ENCODE measurements around the gene OPN4. TPM values are rescaled to one million over a fixed set of nuclear protein-coding genes. Genes with fewer than 3 reads are reported as not detected.

Gene OPN4
- total RNA-seq, 3 donors from 2014 or later = not detected

DNA sequence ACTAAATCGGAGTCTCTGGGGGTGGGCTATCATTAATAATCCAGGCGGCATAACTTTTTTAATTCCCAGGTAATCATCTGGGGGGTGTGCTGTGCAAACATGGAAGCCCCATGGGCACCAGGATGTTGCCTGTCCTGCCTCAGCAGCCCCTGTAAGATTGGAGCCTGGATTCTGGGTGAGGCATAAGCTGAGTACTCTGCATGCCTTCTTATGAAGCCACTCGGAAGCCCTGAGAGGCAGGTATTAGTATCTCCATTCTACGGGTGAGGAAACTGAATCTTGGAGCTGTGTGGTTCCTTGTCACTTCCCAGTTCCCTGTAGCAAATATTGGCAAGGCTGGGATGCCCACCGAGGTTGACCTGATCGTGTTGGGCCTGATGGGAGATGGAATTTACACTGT is 7.4 kb upstream of the OPN4 start:
- Histone ChIP-seq H3K4me3 (no peak overlapping the region), H3K4me1 (no peaks in the 10 kb centered on the region), H3K27ac (no peak overlapping the region), H3K36me3 (no peaks in the 10 kb centered on the region), H3K9me3 (no peaks in the 10 kb centered on the region), H3K27me3 (no peaks in the 10 kb centered on the region)
- no peak for DNase-seq (ENCODE audit: low spot score in 2 of 2)
- intact Hi-C loops (cut with DNase I; ENCODE audit: low total_unique reads) = no loop called here
- no peak for TF ChIP-seq POLR2A (IDR thresholded peaks at IDR 0.05)
- TF ChIP-seq POLR2AphosphoS5 (IDR thresholded peaks at IDR 0.05) = no peak
- TF ChIP-seq, protein P1, sequence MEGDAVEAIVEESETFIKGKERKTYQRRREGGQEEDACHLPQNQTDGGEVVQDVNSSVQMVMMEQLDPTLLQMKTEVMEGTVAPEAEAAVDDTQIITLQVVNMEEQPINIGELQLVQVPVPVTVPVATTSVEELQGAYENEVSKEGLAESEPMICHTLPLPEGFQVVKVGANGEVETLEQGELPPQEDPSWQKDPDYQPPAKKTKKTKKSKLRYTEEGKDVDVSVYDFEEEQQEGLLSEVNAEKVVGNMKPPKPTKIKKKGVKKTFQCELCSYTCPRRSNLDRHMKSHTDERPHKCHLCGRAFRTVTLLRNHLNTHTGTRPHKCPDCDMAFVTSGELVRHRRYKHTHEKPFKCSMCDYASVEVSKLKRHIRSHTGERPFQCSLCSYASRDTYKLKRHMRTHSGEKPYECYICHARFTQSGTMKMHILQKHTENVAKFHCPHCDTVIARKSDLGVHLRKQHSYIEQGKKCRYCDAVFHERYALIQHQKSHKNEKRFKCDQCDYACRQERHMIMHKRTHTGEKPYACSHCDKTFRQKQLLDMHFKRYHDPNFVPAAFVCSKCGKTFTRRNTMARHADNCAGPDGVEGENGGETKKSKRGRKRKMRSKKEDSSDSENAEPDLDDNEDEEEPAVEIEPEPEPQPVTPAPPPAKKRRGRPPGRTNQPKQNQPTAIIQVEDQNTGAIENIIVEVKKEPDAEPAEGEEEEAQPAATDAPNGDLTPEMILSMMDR (IDR thresholded peaks at IDR 0.05) = no peak

DNA sequence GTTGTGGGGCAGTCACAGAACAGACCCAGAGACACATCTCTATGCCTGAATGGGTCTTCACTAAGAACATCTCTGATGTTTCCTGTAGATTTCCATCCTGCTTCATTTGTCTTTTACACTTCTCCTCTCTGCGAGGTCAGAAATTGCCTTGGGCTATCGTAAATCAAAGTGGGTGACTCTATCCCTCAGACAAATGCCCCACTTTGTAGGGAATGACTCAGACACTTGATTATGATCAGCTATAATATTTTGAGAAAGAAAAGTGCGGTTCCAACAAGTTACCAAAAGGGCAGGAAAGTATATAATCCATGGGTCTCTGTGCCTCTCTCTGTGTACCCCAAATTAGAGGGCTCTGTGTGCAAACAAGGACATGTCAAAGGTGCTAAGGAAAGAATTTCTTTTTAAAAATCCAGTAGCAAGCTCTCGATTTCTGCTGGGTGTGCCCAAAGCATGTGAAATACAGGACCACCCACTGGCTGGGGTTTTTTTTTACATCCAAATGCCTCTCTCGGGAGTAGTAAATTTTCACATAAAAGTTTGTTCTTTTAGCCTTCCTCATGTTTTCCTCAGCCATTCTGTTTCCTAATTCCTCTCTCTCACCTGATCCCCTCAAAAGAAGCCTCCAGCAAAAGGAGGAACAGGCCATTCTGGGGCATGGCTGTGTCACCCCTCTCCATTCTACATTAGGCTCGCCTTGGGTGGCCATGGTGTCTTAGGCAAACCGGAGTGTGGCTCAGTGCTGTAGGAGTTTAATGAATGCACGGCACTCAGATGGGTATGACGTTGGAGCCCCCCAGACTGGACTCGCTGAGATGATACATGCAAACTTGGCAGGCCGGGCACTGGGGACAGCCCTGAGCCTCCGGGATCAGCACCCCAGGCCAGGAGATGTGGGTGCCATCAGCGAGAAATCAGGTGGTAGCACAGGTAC is 6.3 kb upstream of the OPN4 start:
- no peaks in the 10 kb centered on the region for H3K27me3 ChIP-seq
- intact Hi-C loops (cut with DNase I; ENCODE audit: low total_unique reads) = no loop called here
- TF ChIP-seq POLR2AphosphoS5 (IDR thresholded peaks at IDR 0.05) (no peak), POLR2A (IDR thresholded peaks at IDR 0.05) (no peak)
- peak overlapping the region in 1 of 2 donors; percentile 12 for H3K27ac ChIP-seq
- no peaks in the 10 kb centered on the region for H3K4me1 ChIP-seq
- H3K36me3 ChIP-seq = no peaks in the 10 kb centered on the region
- DNase-seq (ENCODE audit: low spot score in 2 of 2) = no peak
- H3K9me3 ChIP-seq = no peaks in the 10 kb centered on the region
- no peak overlapping the region for H3K4me3 ChIP-seq

DNA sequence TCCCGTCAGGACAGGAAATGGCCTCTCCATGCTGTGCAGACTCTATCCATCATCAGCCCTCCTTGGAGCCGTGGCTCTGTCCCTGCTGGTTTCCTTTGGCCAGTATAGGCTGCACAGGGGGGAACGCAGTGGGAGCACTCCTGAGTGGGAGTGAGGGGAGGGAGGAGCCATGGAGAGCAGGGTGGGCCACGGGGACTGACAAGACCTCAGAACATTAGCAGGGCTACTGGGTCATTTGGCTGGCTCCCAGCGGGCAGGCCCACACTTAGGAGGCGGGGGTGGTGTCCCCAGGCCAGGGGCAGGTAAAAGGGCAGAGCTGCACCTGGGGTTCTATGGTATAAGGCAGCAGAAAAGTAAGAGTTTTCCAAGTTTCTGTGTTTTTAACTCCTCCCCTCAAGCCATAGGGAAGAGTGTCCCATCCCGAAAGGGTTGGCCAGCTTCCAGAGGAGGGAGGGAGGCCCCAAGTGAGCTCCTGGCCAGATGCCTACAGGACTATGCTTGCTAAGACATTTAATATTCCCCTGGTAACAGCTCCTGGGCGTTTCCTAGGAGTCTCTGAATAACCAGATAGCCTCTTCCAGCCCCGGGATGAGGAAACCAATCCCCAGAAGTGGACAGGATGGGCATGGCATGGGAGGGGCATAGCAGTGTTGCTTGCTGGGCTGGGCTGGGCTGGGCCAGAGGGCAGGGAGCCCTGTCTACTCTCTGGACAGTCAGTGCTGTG is 5.5 kb upstream of the OPN4 start:
- peak overlapping the region in 1 of 2 donors; percentile 12 for H3K27ac ChIP-seq
- no peaks in the 10 kb centered on the region for H3K9me3 ChIP-seq
- peak in 1 of 2 donors; percentile 45 for DNase-seq (ENCODE audit: low spot score in 2 of 2)
- no peak for TF ChIP-seq POLR2A (IDR thresholded peaks at IDR 0.05)
- no peak for TF ChIP-seq POLR2AphosphoS5 (IDR thresholded peaks at IDR 0.05)
- TF ChIP-seq, protein P1 (IDR thresholded peaks at IDR 0.05) = no peak
- H3K4me1 ChIP-seq = no peaks in the 10 kb centered on the region
- no peaks in the 10 kb centered on the region for H3K27me3 ChIP-seq
- intact Hi-C loops (cut with DNase I; ENCODE audit: low total_unique reads) = no loop called here
- no peak overlapping the region for H3K4me3 ChIP-seq
- H3K36me3 ChIP-seq = no peaks in the 10 kb centered on the region

DNA sequence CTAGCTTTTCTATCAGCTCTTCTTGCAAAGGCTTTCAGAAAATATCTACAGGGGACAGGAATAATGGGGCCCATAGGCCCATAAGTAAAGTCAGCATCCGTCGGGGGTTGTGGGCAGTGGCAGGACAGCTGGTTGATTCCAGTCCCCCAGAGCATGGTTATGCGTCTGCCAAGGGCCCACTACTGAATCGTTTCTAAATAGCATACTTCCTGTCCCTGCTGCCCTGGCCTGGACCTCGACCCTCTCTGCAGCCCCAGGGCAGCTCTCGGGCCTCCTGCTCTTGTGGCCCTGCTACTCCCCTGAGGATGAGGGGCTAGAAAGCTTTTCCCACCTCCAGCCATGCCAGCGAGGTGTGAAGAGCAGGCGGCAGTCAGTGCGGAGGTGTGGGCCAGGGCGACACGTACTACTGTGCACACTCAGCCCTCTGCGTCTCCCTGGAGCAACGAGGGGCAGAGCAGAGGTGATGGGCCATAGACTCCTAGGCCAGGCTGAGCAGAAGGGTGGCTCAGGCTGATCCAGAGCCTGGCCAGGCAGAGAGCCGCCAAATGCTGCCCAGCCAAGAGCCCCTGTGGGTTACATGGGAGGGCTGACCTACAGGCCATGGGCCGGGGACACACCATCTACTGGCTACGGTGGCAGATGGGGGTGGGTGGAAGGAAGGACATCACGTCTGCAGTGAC is 4.7 kb upstream of the OPN4 start:
- H3K27ac ChIP-seq = peak overlapping the region in 1 of 2 donors; percentile 3
- no peak overlapping the region for H3K4me3 ChIP-seq
- no peaks in the 10 kb centered on the region for H3K36me3 ChIP-seq
- TF ChIP-seq POLR2AphosphoS5 (IDR thresholded peaks at IDR 0.05) (no peak), POLR2A (IDR thresholded peaks at IDR 0.05) (no peak)
- TF ChIP-seq, protein P1 (IDR thresholded peaks at IDR 0.05) = no peak
- no peaks in the 10 kb centered on the region for H3K27me3 ChIP-seq
- DNase-seq (ENCODE audit: low spot score in 2 of 2) = peak in 1 of 2 donors; percentile 15
- H3K4me1 ChIP-seq = no peaks in the 10 kb centered on the region
- H3K9me3 ChIP-seq = no peaks in the 10 kb centered on the region
- intact Hi-C loops (cut with DNase I; ENCODE audit: low total_unique reads) = no loop called here

DNA sequence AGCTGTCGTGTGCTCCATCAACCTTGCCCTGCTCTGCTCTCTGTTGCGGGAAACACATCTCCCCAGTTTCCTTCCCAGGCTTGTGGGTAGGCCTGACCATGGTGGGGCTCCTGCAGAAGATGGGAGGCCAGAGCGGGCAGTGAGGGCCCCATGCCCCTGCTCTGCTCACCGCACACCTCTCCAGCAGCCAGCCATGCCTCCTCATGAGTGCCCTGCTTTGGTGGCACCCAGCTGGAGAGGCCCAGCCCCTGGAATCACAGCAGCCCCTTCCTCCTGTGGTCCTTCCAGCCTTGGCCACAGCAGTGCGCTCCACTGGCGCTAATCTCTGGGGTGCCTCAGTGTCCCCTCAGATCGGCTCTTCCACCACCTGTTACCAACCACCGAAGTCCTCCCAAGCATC is 4.2 kb upstream of the OPN4 start:
- Histone ChIP-seq H3K4me1 (no peaks in the 10 kb centered on the region), H3K4me3 (no peak overlapping the region), H3K9me3 (no peaks in the 10 kb centered on the region), H3K27ac (peak overlapping the region in 1 of 2 donors; percentile 3), H3K27me3 (no peaks in the 10 kb centered on the region), H3K36me3 (no peaks in the 10 kb centered on the region)
- intact Hi-C loops (cut with DNase I; ENCODE audit: low total_unique reads) = no loop called here
- no peak for TF ChIP-seq POLR2A (IDR thresholded peaks at IDR 0.05)
- TF ChIP-seq POLR2AphosphoS5 (IDR thresholded peaks at IDR 0.05) = no peak
- TF ChIP-seq, protein P1 (IDR thresholded peaks at IDR 0.05) = no peak
- DNase-seq (ENCODE audit: low spot score in 2 of 2) = peak in 1 of 2 donors; percentile 24
